Measurements from ENCODE around the gene NUP205. TPM values are rescaled to one million over a fixed set of nuclear protein-coding genes. Genes with fewer than 3 reads are reported as not detected.

Gene NUP205
- total RNA-seq, 1 experiment from 2014 or later, result 85.5 TPM

Small RNAs within 50 kb of the gene (small RNA-seq; reads per million reads assigned to genes)
- gene RNU6-1154P, result not detected

Other genes with a start within 250 kb of the NUP205 start
- 8.5 and 11.3 TPM in 2 replicates for gene CNOT4, start 47.8 kb upstream of the NUP205 start, total RNA-seq (2014; rRNA removed; shearing (Covaris generic))
- 2.9 and 3.3 TPM in 2 replicates for gene STMP1, start 104.6 kb downstream of the NUP205 start, total RNA-seq (2014; rRNA removed; shearing (Covaris generic))
- gene SLC13A4, start 170.3 kb downstream of the NUP205 start, total RNA-seq (2014; rRNA removed; shearing (Covaris generic)), result not detected in 2 replicates
- gene FAM180A, start 190.9 kb downstream of the NUP205 start, total RNA-seq (2014; rRNA removed; shearing (Covaris generic)), result not detected in 2 replicates

Measured in HT-29 (cell line).